Measurements from ENCODE around the gene UBAC2. TPM values are rescaled to one million over a fixed set of nuclear protein-coding genes. Genes with fewer than 3 reads are reported as not detected.

The UBAC2 gene
- total RNA-seq, 1 donor from 2014 or later: 36.2 TPM

DNA sequence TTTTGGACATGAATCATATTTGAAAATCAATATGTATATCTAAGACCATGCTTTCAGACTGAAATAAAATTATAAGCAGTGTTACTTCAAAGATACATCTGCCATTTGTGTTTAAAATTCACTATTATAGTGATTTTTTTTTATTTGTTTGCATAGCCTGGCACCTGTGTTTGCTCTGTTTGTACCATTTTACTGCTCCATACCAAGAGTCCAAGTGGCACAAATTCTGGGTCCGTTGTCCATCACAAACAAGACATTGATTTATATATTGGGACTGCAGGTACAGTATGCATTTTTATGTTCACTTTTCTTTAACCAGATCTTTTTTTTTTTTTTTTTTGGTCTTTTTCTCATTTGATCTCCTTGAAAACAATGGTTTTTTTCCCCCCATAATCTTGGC, 113.3 kb downstream of the UBAC2 start:
- DNase-seq: no peak

DNA sequence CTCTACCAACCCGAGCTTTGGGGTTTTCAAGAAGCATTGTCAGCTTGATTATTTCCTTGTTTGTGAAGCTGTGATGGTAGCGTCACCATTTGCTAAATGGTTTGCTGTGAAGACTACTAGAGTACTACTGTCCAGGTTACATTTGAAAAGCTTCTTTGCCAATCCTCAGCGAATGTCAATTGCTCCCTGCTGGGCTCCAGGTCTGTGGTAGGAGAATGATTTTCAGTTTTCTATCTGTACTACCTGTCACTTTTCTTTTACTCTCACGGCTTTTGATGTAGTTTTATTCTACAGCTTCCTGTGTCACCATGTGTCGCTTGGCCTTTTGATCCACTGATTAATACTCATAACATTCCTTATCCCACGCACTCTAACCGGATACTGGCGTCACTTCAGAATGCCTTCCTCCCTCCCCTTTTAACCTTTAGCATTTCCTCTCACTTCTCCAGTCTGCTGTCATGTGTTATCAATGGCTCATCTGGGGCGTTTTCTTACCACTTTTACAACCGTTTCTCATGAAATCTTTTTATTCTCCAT, 114.1 kb downstream of the UBAC2 start:
- DNase-seq: no peak

DNA sequence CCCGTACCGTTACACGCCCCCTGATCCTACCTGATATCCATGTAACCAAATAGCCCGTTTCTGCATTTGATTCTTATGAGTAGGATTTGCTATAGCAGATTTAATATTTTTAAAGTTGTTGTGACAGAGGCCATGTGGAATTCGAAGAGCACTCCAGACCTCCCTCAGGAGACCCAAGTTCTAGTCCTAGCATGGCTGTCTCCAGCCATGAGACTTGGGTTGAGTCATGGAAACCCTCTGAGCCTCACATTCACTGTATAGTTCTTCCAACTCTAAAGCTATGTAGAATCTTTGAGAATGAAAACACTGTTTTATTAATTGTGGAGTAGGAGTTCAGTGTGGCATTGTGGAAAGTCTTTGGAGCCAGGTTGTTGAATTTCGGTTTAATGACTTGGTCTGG, 114.5 kb downstream of the UBAC2 start:
- DNase-seq: no peak

DNA sequence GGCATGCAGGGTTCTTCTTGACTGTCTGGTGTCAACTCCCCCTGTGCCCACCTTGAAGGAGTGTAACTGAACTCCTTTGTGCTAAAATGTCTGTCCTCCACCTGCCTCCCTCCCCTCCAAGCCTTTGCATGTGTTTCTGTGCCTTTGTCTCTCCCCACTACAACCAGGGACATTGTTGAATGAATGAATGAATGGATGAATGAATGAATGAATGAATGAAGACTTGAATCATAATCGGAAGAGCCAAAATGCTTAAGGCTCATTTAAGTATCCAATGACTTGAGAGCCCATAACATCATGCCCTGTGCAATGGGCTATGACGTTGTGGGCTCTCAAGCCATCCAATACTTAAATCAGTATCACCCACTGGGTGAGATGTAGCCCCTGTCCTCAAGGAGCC, 115.6 kb downstream of the UBAC2 start:
- no peak for DNase-seq

DNA sequence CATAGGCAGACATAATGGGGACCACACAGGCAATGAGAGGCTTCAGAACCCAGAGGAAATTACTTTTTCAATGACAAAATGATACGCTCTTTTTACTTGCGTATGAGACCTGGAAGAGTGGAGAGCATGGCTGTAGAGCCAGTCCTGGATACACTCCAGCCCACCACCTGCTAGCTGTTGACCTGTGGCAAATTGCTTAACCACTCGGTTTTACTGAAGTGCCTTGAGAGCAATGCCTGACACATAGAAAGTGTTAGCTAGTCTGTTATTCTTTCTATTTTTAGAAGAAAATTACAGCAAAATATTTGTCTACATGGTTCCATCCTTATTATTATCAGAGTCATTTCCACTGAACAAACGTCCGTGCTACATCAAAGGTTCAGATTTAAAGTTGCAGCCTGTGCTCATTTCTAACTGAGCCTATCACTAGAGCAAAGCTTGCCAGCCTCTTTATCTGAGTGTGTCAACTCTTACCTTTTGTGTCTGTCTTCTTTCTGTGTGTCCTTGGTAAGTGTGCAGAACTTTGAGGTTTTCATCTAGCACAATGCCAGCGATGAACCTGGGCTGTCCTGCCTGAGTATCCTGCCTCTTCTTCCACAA, 116.1 kb downstream of the UBAC2 start:
- no peak for DNase-seq

DNA sequence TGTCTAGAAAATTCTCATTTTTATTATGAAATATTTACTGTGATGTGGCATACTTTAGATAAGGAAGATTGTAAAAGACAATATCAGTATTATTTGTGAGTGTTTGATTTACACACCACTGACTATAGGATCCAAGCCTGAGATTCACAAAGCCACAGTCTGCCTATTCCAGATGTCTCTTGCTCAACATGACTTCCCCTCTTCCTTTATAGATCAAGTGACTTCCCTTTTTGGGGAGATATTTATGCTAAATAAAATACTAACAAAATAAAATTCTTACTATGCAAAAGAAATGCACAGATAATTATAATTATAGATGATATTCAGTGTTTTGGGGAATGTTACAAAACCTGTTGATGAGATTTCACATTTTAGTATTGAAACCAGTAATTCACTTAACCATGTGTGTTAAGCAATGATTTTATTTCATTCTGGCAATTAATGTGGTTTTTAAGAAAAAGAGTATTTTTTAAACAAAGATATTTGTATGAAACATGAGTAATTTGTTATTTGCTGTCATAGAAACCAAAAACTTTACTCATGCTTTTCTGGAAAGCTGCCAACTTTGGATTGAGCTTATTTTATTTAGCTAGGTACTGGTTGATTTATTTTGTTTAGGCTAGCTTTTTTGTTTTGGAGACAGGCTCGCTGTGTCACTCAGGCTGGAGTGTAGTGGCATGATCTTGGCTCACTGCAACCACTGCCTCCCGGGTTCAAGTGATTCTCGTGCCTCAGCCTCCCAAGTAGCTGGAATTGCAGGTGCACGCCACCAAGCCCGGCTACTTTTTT, 120.2 kb downstream of the UBAC2 start:
- no peak for DNase-seq

DNA sequence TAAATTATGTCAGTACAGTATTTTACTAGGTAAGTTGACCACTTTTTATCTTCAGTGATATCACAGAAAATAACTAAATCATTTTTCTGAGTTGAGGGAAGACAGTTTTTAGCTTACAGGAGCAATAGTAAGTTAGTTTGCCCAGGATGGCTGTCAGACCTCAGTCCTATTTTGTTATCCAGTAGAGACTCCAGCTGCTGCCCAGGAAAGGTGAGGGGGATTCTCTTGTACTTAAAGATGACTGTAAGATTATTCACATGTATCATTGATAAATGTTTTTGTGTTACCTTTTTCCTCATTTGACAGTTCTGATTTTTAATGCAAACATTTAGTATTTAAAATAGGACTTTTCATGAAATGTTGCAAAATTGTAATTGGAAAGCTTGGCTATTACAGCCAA, 121.1 kb downstream of the UBAC2 start:
- no peak for DNase-seq

DNA sequence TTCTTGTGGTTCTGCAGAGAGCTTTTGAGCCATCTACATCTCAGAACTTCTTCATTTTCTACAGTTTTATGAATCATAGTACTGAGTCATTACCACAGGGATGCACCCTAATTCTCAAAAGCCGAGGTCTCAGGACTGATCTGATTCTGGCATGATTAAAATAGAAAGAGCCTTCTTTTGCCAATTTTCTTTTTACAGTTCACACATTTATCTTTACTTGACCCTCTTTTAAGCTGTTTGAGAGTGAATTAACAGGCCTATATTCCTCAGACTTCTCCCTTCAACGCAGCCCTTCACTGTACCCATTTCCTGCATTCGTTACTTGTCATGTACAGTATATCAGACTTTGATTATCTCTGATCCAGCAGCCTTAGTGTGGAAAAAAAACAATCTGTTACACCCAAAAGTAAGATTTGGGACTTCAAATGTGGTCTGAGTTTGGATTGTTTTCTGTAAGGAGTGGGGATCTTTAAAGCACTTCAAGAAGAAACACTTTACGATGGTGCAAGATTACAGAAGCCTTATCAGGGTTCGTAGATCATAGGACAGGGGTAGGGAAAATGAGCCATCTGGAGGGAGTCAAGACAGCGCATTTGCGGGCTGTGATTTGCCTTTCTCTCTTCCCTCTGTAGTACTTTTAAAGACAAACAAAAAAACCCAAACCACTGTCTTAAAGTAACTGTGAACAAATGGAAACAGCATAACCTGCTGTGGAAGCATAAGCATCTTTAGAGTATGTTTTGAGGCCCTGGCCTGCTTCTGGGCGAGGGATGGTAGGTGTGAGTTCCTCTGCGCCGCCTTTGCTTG, 121.8 kb downstream of the UBAC2 start:
- no peak for DNase-seq

DNA sequence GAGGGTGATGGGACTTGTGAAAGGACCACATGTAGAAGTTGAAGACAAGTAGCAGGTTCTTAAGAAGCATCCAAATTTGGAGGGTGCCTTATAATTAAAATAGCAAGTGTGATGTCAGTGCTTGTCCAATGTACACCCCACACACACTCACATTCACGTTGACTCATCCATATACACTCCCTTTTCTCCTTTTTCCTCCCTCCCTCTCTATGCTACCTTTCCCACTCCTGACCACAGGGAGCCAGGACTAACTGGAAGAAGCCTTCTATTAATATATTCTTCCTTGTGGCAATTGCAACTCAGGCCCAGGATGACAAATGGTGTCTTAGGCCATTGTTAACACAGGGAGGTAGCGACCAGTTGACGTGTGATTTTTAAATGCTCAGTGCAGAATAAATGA, 122.8 kb downstream of the UBAC2 start:
- no peak for DNase-seq

DNA sequence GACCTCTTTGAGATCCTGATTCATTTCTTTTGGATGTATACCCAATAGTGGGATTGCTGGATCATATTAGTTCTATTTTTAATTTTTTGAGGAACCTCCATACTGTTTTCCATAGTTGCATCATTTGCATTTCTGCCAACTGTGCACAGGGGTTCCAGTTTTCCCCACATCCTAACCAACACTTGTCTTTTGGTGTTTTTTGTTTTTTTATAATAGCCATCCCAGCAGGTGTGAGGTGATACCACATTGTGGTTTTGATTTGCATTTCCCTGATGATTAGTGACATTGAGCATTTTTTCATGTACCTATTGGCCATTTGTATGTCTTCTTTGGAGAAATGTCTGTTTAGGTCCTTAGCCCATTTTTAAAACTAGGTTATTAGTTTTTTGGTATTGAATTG, 125.4 kb downstream of the UBAC2 start:
- no peak for DNase-seq

DNA sequence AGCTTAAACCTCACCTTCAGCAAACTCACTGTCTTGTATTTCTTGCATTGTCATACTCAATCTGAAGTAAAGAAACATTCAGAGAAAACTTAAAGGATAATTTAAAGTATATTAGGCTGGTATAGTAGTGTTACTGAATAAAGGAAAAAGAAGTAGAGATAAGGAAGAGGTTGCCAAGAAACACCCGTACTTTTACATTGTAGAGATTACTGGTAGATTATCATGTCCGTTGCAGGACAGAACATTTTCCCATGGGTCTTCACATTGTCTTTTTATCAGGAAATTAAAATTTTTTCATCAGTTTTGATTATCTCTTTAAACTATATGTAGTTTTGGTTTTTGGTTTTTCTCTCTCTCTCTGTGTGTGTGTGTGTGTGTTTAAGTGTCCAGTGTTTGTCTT, 126.5 kb downstream of the UBAC2 start:
- DNase-seq: no peak

DNA sequence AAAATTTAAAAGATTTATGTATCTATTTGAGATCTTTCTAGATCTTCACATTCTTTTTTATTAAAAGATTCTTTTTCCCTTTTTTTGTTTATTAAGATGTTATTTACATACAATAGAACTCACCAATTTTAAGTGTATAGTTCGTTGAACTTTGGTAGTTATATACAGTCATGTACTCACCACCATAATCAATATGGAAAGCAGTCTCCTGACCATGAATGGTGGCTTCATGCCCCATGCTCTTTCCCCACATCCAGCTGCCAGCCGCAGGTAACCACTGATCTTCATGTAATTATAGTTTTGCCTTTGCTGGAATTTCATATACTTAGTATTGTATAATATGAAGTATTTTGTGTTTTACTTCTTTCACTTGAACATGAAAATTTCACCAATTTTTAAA, 127.1 kb downstream of the UBAC2 start:
- DNase-seq: no peak

DNA sequence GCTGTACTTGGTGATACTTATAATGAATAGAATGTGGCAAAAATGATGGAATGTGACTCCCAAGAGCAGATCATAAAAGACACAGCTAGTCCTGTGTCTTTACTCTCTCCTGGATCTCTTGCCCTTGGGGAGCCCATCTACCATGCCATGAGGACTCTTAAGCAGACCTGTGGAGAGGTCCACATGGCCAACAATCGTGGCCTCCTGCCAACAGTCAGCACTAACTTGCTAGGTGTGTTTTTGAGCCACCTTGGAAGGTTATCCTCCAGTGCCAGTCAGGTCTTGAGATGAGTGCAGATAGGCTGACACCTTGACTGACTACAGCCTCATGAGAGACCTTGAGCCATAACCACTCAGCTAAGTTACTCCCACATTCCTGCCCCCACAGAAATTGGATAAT, 128.8 kb downstream of the UBAC2 start:
- DNase-seq: no peak

DNA sequence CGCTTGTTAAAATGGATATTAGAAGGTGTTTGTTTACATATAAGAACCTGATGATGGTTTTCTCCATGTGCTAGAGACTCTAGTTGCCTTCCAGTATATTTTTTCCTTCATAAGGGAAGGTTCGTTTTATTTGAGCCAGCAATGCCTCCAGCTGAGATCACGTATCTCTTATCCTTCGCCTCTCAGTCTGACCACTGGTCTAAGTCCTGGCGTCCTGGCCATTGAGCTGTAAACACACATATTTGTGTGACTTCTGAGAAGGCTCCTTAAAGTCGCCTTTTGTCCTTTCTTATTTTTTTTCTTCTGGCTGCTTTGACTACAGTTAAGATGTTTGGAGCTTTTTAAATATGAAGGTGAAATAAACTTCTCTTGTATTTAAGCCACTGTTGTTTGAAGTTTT, 130.3 kb downstream of the UBAC2 start:
- DNase-seq: no peak

DNA sequence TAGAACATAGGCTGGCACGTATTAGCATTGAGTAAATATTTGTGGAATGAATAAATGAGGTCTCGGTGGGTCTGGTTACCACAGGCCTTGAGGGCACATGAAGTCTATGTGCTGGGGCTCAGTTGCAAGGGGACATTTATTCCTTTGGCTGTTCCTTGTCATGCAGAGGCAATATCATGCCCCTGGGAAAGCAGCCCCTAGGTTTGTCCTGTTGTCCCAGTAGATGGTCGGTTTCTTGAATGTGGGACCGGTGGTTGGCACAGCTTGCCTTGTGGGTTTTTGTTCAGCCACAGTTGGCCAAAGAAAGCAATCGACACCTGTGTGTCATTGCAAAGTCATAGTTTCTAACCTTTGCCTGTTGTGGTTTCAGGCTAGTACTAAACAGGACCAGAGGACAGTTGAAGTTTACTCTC, 131.2 kb downstream of the UBAC2 start:
- DNase-seq: no peak

DNA sequence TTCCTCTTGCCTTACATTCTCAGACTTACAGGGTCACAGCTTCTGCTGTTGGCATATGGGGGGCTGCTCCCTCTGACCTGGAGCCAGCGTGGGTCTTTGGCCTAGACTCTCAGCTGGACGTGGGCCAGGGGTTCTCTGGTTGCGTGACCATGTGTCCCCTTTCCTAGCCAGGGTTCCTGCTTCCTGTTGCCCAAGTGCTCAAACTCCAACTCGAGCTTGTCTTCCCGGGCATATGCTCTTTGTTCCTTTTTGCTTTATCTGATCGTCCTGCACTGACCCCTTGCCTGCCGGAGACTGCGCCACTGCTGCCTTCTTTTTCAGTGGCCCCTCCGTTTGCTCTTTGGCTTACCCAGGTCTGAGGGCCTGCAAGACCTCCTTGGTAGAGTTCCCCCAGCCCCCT, 131.8 kb downstream of the UBAC2 start:
- no peak for DNase-seq

DNA sequence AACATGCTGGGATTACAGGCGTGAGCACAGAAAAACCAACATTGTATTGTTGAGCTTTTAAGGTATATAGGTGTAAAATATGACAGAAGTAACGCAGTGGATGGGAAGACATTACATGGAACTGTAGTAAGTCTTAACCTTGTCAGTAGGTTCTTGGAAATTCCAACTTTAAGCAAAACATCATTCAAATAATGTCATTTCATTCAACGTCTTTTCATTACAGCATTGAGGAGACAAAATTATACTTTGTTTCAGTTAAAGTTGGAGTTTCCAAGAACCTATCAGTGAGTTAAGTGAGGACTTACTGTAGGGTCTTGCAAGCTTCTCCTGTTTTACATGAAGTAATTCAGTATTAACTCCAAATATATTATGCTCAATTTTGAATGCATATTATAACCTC, 133.6 kb downstream of the UBAC2 start:
- no peak for DNase-seq

DNA sequence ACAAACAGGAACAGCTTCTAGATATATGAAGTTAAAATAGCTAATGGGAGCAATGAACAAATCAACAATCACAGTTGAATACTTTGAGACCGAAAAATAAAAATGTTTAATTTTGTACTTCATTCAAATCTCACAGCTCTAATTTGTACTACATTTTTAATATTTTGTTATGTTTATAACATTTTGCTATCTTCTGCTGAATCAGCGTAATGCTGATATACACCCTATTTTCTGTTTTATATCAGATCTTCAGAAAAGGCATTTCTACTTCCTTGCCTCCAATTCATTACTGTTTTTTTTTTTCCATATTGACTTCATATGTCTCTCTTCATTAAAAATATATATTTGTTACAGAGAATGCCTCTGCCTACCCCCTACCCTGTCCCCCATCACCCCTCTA, 134.4 kb downstream of the UBAC2 start:
- no peak for DNase-seq

DNA sequence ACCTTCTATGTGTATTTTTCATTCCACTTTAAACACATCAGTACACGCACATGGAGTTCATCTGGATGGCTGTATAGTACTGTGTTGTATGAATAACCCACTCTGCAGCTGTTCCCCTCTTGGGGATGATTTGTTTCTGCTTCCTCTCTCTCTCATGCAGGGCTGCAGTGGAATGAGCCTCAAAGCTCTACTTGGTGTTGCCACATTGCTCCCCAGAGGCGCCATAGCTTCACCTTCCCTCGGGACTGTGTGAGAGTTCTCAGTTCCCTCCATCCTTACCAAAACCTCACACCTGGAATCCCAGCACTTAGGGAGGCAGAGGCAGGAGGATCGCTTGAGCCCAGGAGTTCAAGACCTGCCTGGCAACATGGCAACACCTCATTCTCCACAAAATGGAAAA, 134.9 kb downstream of the UBAC2 start:
- DNase-seq: no peak

DNA sequence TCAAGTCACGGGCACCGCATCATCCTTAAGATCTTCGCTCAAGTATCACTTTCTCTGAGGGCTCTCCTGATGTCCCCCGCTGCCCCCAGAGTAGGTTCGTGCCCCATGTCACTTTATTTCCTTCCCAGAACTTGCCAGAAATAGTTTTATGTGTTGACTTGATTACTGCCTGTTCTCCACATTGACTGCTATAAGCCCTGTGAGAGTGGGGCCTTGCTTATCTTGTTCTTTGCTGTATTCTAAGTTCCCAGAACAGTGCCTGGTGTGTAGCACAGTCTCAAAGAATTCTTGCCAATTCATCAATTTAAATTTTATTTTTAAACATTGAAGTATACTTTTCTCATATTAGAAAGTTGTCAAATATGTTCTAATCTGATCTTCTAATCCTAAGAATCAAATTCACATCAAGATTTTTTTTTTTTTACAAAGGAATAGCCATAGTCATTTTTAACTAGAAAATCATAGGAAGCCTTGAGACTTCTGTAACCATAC, 138.6 kb downstream of the UBAC2 start:
- no peak for DNase-seq

DNA sequence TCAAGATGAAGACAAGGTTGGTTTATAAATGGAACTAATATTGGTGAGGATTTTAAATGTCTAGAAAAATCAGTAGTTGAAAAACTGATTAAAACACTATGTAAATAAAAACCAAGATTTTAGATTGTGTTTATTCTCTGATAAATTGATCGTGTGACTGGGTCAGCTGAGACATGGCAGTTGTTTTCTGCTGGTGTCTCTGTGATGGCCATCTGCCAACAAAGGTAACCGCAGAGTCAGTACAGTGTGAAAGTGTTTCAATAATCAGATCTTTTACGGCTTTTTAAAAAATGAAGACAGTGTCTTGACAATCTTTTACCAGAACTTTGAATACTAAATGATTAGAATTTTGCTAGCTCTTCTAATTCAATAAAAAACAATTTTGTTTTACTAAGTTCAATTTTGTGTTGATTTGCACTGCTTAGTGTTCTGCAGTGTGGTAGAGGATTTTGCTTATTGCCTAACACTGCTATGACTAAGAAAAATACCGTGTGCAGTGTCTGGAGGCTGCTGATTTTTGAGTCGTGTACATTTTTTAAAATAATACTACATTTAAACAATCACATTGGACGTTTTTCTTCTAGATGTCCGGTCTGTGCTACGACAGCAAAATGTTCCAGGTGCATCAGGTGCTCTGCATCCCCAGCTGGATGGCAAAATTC, 139.2 kb downstream of the UBAC2 start:
- no peak for DNase-seq

DNA sequence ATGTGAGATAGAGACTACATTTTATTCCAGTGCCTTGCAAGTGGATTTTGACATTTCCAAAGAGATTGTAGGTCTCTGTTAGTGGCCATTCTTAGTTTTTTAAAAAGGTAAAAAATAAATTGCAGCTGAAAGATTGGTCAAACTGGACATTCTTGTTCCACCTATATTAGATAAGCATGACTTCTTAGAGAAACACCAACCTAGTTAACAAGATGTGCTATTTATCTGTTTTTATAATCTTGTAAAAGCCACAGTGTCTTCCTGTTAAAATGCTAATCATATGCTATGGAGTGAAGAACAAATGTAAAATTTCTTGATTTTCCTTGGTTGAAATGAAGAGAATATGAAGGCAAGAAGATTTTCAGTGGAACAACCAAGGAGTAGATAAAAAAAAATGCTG, 140.0 kb downstream of the UBAC2 start:
- DNase-seq: no peak

All from occipital lobe (tissue), 2 donors.